Measurements from ENCODE around the gene PTPRZ1.

PTPRZ1 gene

GRCh38 chr7:122064971-122065370, 192.0 kb downstream of the PTPRZ1 start:
- Histone ChIP-seq H3K9me3 (ENCODE audit: severe bottlenecking) (no peaks in the 10 kb centered on the region), H3K27me3 (ENCODE audit: insufficient read depth, poor library complexity, severe bottlenecking) (no peaks in the 10 kb centered on the region), H3K36me3 (ENCODE audit: low read depth) (no peaks in the 10 kb centered on the region), H3K4me3 (ENCODE audit: severe bottlenecking) (no peak overlapping the region), H3K4me1 (ENCODE audit: insufficient read depth, poor library complexity, severe bottlenecking) (no peaks in the 10 kb centered on the region), H3K27ac (ENCODE audit: poor library complexity, severe bottlenecking) (no peak overlapping the region)
- no peak for ATAC-seq (ENCODE audit: low read depth)
- DNase-seq (ENCODE audit: low spot score) = no peak
- TF ChIP-seq CTCF (IDR thresholded peaks at IDR 0.05; ENCODE audit: poor library complexity, severe bottlenecking) = no peak

- H3K4me3 ChIP-seq (ENCODE audit: severe bottlenecking) = no peak overlapping the region
- no peak for DNase-seq (ENCODE audit: low spot score)
- H3K27me3 ChIP-seq (ENCODE audit: insufficient read depth, poor library complexity, severe bottlenecking) = no peaks in the 10 kb centered on the region
- H3K27ac ChIP-seq (ENCODE audit: poor library complexity, severe bottlenecking) = no peak overlapping the region
- H3K36me3 ChIP-seq (ENCODE audit: low read depth) = no peaks in the 10 kb centered on the region
- ATAC-seq (ENCODE audit: low read depth) = no peak
- no peak for TF ChIP-seq CTCF (IDR thresholded peaks at IDR 0.05; ENCODE audit: poor library complexity, severe bottlenecking)
- no peaks in the 10 kb centered on the region for H3K4me1 ChIP-seq (ENCODE audit: insufficient read depth, poor library complexity, severe bottlenecking)
- H3K9me3 ChIP-seq (ENCODE audit: severe bottlenecking) = no peaks in the 10 kb centered on the region
Measured at GRCh38 chr7:122067077-122067476, 194.1 kb downstream of the PTPRZ1 start.

GRCh38 chr7:122068046-122068445, 195.1 kb downstream of the PTPRZ1 start:
- no peak for DNase-seq (ENCODE audit: low spot score)
- Histone ChIP-seq H3K4me1 (ENCODE audit: insufficient read depth, poor library complexity, severe bottlenecking) (no peaks in the 10 kb centered on the region), H3K27ac (ENCODE audit: poor library complexity, severe bottlenecking) (no peak overlapping the region), H3K4me3 (ENCODE audit: severe bottlenecking) (no peak overlapping the region), H3K9me3 (ENCODE audit: severe bottlenecking) (no peaks in the 10 kb centered on the region), H3K36me3 (ENCODE audit: low read depth) (no peaks in the 10 kb centered on the region), H3K27me3 (ENCODE audit: insufficient read depth, poor library complexity, severe bottlenecking) (no peaks in the 10 kb centered on the region)
- no peak for ATAC-seq (ENCODE audit: low read depth)
- no peak for TF ChIP-seq CTCF (IDR thresholded peaks at IDR 0.05; ENCODE audit: poor library complexity, severe bottlenecking)

- no peaks in the 10 kb centered on the region for H3K4me1 ChIP-seq (ENCODE audit: insufficient read depth, poor library complexity, severe bottlenecking)
- H3K9me3 ChIP-seq (ENCODE audit: severe bottlenecking) = no peaks in the 10 kb centered on the region
- no peak for TF ChIP-seq CTCF (IDR thresholded peaks at IDR 0.05; ENCODE audit: poor library complexity, severe bottlenecking)
- DNase-seq (ENCODE audit: low spot score) (no peak), ATAC-seq (ENCODE audit: low read depth) (no peak)
- no peak overlapping the region for H3K4me3 ChIP-seq (ENCODE audit: severe bottlenecking)
- no peaks in the 10 kb centered on the region for H3K27me3 ChIP-seq (ENCODE audit: insufficient read depth, poor library complexity, severe bottlenecking)
- no peak overlapping the region for H3K27ac ChIP-seq (ENCODE audit: poor library complexity, severe bottlenecking)
- H3K36me3 ChIP-seq (ENCODE audit: low read depth) = no peaks in the 10 kb centered on the region
Measured at GRCh38 chr7:122068999-122069398, 196.0 kb downstream of the PTPRZ1 start.

- Histone ChIP-seq H3K9me3 (ENCODE audit: severe bottlenecking) (no peaks in the 10 kb centered on the region), H3K27ac (ENCODE audit: poor library complexity, severe bottlenecking) (no peak overlapping the region), H3K36me3 (ENCODE audit: low read depth) (no peaks in the 10 kb centered on the region), H3K4me3 (ENCODE audit: severe bottlenecking) (no peak overlapping the region), H3K27me3 (ENCODE audit: insufficient read depth, poor library complexity, severe bottlenecking) (no peaks in the 10 kb centered on the region), H3K4me1 (ENCODE audit: insufficient read depth, poor library complexity, severe bottlenecking) (no peaks in the 10 kb centered on the region)
- TF ChIP-seq CTCF (IDR thresholded peaks at IDR 0.05; ENCODE audit: poor library complexity, severe bottlenecking) = no peak
- ATAC-seq (ENCODE audit: low read depth) (no peak), DNase-seq (ENCODE audit: low spot score) (no peak)
Measured at GRCh38 chr7:122070062-122070461, 197.1 kb downstream of the PTPRZ1 start.

Data from RWPE2 (cell line).